GM18505 (cell line): ENCODE results near the gene SEC61B.

Source experiments
- ATAC-seq: cut with Tn5 transposase; IDR thresholded peaks from one replicate; pipeline ENCODE4 v1.9.1; 2021; ENCODE audit not compliant: unreplicated experiment
- POLR2A ChIP-seq: IDR thresholded peaks from 4 replicates; pipeline ENCODE4 v1.6.1; 2011; ENCODE audit warnings: borderline replicate concordance; ENCODE audit not compliant: insufficient read depth, insufficient read length; ENCODE audit errors: extremely low read depth

The SEC61B gene

DNA sequence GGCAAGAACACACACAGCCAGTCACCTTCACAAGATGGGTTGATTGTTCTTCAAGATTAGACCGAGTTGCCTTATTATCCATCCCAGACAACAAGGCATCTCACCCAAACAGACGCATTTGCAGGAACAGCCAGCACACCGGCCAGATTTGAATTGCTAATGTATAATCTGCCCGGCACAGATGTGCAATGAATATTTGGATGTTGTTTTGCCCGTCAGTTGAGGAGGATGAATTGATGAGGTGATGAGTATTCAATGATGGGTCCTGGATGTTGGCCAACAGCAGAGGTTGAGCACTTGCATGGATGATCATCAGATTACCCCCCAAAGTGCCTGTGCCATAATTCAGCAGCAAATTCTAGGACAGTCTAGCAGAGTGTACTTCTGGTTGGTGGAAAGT is 20.5 kb upstream of the SEC61B start:
- no peak for ATAC-seq
- no peak for TF ChIP-seq POLR2A

- no peak for ATAC-seq
- TF ChIP-seq POLR2A = no peak
These were observed 11.5 kb upstream of the SEC61B start for GRCh38 chr9:99210572-99210971.

DNA sequence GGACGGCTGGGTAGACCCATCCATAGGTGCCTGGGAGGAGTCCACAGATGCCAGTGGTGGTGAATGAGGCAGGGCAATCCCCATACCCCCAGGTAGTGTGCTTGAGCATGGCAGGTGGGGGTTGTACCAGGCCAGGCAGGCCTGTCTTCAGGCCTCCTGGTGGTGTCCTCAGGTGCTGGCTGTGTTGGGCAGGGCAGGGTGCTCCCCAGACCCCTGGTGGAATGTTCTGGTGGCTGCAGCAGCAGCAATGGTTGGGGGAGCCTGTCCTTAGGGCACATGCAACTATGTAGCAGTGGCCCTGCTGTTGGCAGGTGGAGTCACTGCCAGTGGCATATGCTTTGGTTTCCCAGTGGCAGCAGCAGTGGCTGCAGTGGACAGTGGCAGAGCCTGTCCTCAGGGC is 10.3 kb upstream of the SEC61B start:
- TF ChIP-seq POLR2A = no peak
- ATAC-seq = no peak

GRCh38 chr9:99213197-99213596 is 8.9 kb upstream of the SEC61B start:
- ATAC-seq = no peak
- TF ChIP-seq POLR2A = no peak

- TF ChIP-seq POLR2A = no peak
- ATAC-seq = no peak
These were observed 6.0 kb upstream of the SEC61B start for GRCh38 chr9:99216073-99216472.

GRCh38 chr9:99220011-99220410 is 2.1 kb upstream of the SEC61B start:
- no peak for ATAC-seq
- TF ChIP-seq POLR2A = no peak

DNA sequence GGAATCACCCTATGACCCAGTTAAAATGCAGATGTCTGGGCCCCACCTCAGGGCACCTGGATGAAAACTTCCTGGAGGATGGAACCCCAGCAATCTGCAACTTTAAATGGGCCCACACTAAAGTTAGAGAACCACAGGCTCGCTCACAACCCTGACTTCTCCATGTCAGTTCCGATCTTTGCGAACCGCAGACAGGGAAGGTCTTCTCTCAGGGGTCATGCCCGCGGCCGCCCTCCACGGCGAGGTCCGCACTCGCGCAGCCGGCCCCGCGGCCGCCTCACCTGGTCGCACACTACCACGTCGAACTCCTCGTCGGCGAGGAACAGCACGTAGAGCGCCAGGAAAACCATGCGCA is 839 bp upstream of the SEC61B start:
- ATAC-seq = no peak
- no peak for TF ChIP-seq POLR2A

DNA sequence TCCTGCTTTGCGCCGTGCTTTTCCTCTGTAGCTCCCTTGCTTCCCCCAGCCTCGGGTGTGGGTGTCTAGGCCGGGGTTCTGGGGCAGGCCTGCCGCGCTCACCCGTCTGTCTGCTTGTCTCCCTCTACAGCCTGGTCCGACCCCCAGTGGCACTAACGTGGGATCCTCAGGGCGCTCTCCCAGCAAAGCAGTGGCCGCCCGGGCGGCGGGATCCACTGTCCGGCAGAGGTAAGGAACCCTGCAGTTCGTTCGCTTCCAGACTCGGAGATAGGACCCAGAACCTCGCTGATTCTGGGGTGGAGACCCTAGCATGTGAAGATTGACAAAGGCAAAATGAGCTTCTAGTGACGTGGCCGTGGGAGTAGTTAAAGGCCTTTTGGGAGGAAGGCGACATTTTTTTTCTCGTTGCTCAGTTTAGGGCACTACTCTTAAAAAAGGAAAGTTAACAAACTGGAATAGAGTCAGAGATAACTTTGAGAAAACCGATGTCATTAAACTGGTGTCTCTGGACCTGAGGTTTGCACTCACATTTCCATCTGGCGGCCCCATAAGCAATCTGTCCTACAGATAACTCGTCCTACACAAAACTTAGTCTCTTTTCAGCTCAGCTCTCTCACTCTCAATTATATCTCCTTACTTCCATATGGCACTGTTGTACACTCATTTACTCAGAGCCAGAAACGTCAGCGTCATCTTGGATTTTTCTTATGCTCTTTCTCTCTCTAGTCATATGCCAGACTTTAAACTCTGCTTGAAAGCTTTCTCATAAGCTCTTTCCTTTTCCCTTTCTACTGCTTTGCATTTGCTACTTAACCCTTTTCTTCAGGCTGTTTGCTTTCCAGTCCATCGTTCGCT is 561 bp downstream of the SEC61B start:
- no peak for TF ChIP-seq POLR2A
- ATAC-seq = no peak

GRCh38 chr9:99224445-99224844 is 2.4 kb downstream of the SEC61B start:
- no peak for TF ChIP-seq POLR2A
- ATAC-seq = no peak

GRCh38 chr9:99226054-99226453 is 4.0 kb downstream of the SEC61B start:
- peak; percentile 8 for TF ChIP-seq POLR2A
- ATAC-seq = no peak

GRCh38 chr9:99230206-99230605 is 8.1 kb downstream of the SEC61B start:
- ATAC-seq = no peak
- TF ChIP-seq POLR2A = no peak

- no peak for ATAC-seq
These were observed 9.6 kb downstream of the SEC61B start for GRCh38 chr9:99231711-99232110.

GRCh38 chr9:99234618-99235017 is 12.5 kb downstream of the SEC61B start:
- no peak for TF ChIP-seq POLR2A
- ATAC-seq = no peak

More at GRCh38 chr9:99231711-99232110, 9.6 kb downstream of the SEC61B start:
- no peak for TF ChIP-seq POLR2A

DNA sequence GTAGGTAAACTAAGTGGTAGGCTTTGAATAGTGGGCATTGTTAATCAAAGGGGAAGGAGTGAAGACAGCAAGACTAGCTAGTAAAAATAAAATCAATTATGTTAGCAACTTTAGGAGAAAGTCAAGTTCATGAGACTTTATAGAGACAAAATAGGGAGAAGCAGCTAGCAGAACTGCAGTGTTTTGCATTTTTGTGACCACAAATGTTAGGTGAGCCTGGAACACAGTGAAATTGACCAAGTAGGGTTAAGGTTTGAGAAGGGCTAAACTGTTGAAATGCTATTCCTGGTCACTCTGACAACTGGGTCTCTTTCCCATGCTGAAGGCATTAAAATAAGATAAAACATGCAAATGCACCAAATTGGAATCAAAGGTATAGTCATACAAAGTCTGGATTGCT is 13.0 kb downstream of the SEC61B start:
- no peak for TF ChIP-seq POLR2A
- no peak for ATAC-seq
